ENCODE data around the gene PLCH1.

DNA sequence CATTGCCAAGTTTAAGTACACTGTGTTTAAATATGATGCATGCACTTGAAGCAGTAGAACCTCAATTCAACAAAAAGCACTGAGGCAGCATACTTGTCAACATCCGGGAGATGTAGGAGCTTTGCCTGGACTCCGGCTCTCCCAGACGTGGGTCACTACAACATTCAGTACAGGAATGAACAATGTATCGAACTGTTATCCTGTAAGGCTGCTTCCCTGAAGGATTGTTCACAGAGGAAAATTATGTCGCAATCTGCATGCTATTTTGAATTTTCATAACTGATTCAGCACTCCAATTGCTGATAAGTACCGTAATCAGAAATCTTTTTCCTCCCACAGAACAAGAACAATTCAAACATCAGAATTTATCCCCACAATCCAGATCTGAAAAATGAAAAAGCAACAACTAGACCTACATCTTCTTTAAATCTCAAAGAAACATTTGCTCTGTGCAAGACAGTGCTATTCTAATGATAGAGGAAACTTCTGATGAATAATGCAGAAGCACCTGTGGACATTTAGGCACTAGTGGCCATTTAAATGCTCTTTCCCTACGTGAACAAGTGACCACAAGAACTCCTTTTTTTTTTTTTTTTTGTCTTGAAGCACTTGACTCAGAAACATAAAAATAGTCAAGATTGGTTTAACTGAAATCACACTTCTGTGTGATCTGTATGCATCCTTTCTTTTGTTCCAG lies 113.4 kb downstream of the PLCH1 start:
- TF ChIP-seq, protein P1, sequence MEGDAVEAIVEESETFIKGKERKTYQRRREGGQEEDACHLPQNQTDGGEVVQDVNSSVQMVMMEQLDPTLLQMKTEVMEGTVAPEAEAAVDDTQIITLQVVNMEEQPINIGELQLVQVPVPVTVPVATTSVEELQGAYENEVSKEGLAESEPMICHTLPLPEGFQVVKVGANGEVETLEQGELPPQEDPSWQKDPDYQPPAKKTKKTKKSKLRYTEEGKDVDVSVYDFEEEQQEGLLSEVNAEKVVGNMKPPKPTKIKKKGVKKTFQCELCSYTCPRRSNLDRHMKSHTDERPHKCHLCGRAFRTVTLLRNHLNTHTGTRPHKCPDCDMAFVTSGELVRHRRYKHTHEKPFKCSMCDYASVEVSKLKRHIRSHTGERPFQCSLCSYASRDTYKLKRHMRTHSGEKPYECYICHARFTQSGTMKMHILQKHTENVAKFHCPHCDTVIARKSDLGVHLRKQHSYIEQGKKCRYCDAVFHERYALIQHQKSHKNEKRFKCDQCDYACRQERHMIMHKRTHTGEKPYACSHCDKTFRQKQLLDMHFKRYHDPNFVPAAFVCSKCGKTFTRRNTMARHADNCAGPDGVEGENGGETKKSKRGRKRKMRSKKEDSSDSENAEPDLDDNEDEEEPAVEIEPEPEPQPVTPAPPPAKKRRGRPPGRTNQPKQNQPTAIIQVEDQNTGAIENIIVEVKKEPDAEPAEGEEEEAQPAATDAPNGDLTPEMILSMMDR (IDR thresholded peaks at IDR 0.05), result no peak
- no peak for TF ChIP-seq POLR2A (IDR thresholded peaks at IDR 0.05)
